ENCODE results near the gene DAO.
A peak's percentile ranks its signal among the peaks of the same experiment; 100 is the strongest.
"Not testable (repeated sequence)": the region's sequence is repeated elsewhere in the genome, so short reads cannot be mapped to it uniquely, and the experiment has no call there.

DAO gene

DNA sequence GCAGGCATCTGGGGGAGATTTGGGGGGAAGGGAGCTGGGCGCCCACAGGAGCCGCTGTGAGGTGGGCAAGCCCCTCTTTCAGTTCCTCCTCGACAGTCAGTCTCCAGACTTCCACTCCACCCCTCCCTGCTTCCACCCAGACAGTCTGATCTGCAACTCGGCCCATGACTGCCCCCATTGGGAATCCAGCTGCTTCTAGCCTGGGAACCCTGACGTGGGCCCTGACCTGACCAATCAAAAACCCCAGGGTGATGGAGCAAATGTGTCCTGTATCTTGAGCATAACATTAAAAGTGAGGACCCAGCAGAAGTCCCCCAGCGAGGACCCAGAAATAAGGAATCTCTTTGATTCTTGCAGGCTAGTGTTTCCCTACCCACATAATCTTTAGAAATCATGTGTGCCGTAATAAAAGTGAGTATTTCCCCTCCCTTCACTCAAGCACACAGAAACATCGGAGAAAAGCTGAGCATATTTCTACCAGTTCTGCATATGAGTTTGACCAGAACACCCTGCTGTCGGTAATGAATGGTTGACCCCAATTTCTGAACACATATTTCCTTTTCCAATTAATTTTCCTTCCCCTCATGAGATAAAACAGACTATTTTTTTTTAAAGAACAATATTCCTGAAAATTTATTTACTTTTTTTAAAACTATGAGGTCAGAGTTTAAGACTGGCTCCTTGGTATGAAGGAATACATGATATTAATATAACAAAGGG lies 28.9 kb upstream of the DAO start:
- no peak for DNase-seq

DNA sequence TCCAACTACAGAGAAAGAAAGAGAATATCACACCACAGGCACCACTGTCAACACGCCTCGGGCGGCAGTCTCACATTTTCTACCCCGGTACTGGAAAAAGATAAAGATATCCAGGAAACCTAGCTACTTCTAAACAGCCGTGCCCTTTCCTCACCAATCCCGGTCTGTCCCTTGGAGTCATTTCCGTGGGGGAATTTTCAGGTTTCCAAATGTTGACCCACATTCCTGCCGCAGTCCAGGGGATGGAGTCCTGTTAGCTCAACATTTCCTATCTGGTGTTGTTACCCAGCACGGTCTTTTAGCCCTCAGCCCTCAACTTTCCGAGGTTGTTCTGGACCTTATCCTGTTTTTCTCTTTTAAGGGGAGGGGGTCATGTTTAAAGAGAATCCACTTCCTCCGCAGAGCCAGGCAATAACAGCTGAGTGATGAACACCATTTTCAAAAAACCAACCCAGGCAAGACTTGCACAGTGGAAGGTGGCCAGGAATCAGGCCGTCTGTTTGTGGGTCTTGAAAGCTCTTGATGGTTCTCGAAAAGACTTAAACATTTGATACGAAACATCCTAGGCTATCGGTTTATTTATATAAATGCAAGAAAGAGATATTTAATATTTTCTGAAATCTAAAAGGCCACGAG lies 27.1 kb upstream of the DAO start:
- DNase-seq = no peak

DNA sequence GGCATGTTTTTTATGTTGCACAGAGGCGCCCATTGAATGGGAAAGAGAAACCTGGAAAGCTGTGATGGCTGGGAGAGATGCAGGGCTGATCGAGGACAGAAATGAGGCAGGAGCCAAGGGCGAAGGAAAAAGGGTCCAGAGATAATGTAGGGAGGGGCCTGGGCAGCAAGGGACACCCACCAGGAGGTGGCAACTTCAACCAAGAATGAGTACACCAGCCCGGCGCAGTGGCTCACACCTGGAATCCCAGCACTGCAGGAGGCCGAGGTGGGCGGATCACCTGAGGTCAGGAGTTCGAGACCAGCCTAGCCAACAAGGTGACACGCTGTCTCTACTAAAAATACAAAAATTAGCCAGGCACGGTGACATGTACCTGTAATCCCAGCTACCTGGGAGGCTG lies 26.5 kb upstream of the DAO start:
- no peak for DNase-seq

DNA sequence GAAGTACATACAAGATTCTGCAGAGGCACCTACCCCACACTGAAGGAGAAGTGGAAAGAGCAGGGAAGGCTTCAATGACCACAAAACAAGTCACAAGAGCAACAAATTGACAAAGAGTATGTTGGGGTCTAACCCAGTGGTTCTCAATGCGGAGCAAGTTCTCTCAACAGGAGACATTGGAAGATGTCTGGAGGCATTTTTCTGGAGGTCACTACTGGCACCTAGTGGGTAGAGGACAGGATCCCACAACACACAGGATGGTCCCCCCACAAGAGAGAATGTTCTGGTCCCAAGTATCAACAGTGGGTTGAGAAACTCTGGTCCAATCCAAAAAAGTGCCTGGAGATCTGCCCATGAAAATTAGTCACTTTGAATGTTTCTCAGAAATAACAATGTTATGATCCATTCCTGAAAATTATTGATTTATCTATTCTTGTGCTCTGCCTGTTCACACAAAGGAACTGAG lies 25.9 kb upstream of the DAO start:
- no peak for DNase-seq

DNA sequence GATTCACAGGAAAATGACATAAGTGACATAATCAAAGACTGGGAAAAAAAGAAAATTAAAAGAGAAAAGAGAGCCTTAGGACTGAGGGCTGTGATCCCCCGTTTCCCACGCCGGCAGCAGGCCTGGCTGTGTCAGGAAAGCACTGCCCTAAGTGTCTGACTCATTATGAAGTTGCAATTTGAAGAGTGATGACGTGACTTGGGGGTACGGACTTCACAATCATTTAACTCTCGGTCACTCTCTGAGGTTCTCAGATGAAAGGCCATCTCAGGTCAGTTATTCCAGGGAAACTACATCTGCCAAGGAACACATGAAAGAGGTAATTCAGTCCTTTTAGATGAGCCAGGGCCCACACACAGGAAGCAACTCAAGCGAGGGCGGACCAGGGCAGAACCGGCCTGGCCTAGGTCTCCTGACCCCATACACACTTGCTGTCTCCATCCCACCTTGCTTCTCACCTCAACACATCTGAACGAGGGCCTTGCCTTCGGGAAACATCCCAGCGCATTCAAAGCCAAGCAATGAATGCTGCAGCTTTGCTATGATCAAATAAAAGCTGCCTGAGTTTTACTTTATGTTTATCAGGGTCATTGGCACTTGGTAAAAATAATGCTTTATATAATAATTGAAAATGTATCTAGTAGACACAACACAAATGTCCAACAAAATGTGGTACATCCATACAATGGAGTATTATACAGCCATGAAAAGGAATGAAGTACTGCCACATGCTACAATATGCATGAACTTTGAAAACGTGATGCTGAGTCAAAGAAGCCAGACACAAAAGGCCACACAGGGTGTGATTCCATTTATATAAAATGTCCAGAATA lies 25.2 kb upstream of the DAO start:
- DNase-seq = no peak

DNA sequence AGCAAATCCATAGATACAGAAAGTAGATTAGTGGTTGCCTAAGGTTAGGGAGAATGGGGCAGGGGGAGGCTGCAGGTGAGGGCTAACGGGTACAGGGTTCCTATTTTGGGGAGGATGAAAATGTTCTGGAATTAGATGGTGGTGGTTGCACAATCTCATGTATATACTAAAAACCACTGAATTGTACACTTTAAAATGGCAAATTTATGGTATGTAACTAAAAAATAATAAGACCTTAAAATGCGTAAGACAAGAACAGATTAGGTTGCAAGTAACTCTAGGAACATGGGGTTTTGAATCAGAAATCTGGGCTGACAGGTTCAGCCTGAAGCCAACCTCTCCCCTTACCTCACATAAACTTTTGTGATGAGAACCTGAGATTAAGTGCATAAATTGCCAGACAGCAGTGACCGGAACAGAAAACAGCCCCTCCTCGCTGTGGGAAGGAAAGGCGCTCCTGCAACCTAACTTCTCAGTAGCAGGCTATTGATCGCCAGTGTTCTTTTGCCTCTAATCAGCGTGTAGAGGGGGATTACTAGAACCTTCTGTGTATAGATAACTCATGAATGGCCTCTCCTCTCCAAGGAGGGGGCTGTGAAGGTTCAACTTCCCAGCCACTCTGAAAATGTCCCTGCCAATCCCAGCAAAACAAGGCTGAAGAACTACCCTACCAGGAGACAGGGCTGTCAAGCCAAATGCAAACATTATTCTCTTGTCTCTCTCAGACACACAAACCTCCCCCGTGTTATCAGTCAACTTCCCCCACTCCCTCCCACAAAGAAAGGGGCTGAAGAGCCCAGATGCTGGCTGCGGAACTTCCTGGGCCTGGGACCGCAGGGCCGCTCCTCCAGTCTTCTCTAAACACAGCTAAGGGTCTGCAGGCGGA lies 24.4 kb upstream of the DAO start:
- no peak for DNase-seq

DNA sequence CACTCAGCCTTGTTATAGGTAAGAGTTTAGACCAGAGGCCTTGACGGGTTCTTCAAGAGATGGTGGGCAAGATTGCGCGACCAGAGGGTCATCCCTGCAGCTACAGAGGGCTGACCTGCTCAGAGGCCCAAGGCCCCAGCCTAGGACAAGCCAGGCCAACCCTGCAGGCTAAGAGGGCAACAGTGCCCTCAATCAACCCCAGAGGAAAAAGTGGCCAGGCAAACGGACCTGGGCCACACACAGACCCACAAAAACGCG lies 23.8 kb upstream of the DAO start:
- DNase-seq = no peak

DNA sequence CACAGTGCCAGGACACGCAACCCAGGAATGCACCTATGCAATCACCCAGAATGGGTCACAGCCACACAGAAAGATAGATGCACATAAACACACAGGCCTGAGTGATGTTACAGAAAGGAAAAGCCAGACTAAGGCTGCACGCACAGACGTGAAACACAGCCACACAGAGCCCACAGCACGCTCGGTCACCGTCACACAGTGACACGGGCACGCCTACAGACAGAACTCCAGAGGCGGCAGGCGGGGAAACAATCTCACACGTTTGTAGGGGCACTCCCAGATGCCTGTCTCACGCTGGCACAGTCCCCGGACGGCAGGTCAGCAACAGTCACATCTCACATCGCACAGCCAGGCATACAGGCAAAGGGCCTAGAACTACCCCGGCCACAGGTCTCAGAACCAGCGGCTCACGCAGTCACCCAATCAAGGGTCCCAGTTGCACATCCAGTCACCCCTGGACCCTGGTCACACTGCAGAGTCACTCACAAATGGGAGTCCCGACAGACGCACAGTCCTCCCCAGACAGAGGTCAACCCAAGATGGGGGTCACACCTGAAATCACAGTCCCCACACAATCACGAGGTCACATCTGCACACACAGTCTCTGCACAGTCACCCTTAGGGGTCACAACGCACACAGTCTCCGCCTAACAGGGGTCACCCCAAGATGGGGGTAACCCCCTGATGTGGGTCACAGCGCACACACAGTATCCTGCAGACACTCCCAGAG lies 23.3 kb upstream of the DAO start:
- DNase-seq = peak; percentile 72

DNA sequence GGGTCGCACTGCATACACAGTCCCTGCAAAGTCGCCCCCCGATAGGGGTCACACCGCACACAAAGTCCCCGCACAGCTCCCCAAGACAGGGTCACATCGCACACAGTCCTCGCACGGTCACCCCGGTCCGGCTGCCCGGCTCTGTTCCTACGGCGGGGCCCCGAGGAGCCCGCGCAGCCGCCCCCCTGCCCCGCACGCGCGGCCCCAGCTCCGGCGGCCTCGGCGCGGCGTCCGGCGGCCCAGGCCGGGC lies 22.8 kb upstream of the DAO start:
- no peak for DNase-seq

DNA sequence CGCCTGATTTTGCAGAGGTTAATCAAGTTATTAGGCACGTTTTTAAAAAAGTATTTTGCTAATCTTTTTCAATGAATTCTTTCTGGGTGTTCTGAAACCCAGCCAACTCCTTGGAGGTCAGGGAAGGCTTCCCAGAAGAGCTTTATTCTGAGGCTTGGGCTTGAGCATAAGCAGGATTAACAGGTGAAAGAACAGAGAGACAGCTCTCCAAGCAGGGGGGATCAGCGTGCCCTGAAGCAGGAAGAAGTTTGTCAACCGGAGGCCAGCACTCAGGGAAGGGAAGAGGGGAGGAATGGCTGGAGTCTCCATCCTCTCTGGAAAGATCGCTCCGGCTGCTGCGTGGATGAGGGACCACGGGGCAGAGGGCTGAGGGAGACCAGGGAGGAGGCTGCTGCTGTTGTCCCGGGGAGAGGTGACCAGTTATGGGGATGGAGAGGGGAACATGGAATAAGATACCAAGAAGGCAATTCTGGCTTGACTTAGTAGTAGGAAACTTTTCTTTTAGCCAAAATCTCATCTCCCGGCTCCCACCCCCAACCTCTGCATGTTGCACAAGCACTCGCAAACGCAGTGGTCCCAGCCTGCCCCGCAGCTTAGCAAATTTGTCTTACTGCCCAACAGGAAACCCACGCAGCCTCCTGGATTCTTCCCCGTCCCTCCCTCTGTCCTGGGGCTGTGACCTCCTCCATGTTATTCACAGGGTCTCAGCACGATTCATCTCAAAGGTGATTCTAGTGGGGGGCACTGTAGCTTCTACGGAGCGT lies 21.4 kb upstream of the DAO start:
- DNase-seq = no peak

DNA sequence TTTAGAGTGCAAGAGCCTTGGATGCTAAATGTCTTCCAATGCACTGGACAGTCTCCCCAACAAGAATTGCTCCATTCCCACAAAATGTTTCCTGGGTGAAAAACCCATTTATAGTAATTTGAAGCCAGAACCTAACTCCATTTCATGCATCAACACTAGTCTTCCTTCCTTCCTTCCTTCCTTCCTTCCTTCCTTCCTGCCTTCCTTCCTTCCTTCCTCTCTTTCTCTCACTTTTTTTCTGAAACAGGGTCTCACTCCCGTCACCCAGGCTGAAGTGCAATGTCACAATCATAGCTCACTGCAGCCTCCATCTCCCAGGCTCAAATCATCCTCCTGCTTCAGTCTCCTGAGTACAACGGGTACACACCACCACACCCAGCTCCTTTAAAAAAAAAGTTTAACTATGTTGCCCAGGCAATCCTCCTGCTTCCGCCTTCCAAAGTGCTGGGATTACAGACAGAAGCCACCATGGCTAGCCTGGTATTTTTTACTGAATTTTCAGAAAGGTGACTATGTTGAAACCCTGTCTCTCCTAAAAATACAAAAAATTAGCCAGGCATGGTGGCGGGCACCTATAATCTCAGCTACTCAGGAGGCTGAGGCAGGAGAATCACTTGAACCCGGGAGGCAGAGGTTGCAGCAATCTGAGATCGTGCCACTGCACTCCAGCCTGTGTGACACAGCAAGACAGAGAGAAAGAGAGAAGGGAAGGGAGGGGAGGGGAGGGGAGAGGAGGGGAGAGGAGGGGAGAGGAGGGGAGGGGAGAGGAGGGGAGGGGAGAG lies 20.6 kb upstream of the DAO start:
- DNase-seq = not testable (repeated sequence)

DNA sequence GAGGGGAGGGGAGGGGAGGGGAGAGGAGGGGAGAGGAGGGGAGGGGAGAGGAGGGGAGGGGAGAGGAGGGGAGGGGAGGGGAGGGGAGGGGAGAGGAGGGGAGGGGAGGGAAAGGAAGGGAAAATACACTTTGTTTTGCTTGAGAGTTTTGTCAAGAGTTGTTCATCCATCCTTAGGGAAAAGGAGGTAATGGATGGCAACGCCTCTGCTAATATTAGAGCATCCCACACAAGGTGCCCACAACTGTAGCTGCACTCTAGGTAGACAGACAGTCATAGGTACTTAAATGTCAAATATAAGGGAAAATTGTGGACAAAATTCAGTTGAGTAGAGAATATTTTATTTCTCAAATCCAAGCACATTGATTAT lies 20.0 kb upstream of the DAO start:
- no peak for DNase-seq

DNA sequence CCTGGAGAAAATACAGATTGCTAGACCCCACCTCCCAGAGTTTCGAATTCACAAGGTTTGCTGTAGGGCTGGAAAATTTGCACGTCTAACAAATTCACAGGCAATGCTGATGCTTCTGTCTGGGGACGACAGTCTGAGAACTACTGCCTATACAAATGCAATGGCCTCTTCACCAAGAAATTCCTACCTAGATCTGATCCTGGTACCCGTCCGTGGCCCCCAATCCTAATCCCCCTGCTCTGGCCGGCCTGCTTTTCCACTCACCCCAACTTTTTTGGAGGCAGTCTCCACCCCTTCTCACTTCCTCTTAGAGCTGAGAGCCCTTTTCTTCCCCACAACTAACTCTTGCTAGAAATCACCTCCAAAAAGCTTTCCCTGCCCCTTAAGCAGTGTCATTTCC lies 19.4 kb upstream of the DAO start:
- no peak for DNase-seq

DNA sequence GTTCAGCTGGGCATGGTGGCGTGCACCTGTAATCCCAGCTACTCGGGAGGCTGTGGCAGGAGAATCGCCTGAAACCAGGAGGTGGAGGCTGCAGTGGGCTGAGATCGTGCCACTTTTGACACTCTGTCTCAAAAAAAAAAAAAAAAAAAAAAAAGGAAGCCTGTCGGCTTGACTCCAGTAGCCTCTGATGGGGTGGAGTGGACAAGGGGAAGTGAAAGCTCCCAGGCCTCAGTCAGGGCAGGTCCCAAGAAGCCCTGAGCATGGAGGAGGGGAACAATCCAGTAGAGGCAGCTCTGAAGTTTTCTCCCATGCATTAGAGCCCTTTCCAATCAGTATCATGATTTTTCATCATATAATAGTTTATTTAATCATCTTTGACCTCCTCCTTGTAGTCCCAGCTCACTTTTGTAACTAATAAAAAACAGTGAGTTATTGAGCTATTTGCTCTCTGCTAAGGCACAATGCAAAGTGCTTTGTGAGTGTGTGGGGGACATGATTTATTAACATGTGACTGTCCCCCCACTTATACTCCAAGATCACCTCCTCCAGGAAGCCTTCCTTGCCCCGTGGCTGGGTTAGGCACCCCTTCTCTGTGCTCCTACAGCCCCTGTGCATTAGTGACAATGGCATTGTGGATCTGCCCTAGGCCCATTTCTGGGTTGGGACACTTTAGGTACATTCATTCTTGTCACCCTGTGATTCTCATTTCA lies 17.9 kb upstream of the DAO start:
- DNase-seq = no peak

DNA sequence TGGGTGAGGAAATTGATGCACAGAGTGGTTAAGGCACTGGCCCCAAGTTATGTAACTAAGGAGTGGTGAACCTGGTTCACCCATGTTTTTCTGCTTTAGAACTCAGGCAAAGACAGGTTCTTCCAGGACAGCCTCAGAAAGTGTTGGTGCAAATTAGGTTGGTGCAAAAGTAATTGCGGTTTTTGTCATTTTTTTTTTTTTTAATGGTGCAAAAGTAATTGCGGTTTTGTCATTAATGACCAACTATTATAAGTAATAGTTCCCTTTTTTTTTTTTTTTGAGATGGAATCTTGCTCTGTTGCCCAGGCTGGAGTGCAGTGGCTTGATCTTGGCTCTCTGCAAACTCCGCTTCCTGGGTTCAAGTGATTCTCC lies 17.3 kb upstream of the DAO start:
- no peak for DNase-seq

DNA sequence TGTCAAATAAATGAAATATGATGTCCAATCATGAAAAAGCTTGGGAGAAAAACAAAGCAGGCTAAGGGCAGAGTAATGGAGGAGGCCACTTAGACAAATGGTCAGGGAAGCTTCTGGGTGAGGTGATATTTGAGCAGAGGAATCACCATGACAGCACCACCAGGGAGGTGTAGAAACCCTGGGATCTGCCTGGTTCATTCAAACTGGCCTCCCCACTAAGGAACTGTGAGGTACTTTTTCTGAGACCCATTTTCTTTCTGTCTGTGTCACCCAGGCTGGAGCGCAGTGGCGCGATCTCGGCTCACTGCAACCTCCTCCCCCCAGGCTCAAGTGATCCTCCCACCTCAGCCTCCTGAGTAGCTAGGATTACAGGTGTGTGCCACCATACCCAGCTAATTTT lies 14.7 kb upstream of the DAO start:
- no peak for DNase-seq

DNA sequence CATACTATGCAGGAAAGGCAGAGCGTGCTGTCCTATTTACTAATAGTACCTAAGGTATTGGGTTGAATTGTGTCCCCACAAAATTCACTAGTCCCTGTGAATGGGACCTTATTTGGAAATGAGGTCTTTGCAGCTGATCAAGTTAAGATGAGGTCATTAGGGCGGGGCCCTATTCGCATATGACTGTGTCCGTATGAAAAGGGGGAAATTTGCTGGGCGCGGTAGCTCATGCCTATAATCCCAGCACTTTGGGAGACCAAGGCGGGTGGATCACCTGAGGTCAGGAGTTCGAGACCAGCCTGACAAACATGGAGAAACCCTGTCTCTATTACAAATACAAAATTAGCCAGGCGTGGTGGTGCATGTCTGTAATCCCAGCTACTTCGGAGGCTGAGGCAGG lies 13.8 kb upstream of the DAO start:
- DNase-seq = not testable (repeated sequence)

DNA sequence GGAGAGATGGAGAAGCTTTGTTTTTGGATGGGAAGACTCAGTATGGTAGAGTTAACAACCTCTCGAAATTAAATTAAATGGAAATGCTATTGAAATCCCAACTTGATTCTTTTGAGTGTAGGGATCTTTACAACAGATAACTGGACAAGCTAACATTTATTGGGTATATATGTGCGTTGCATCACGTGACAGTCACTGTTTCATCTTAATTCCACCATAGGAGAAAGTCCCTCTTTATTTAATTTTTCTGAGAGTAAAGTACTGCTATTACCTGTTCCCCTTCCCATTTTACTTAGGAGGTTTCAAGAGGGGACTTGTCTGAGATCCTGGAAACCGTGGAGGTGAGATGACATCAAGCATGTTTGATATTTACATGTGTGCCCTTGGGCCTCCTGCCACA lies 11.1 kb upstream of the DAO start:
- no peak for DNase-seq

DNA sequence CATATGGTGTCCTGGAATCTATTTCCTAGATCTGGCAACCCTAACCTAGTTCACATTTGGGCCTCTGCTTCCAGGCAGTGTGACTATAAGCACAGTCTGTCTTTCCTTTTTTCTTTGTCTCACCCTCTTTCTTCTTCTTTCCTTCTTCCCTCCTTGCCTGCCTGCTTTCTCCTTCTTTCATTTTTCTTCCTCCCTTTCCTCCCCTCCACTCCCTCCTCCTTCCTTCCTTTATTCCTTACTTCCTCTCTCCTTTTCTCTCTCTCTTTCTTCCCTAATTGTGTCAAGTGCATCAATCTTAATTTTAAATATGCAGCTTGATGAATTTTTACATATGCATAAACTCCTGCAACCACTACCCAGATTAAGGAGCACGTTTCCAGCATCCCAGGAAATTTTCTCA lies 4.6 kb upstream of the DAO start:
- DNase-seq = no peak

DNA sequence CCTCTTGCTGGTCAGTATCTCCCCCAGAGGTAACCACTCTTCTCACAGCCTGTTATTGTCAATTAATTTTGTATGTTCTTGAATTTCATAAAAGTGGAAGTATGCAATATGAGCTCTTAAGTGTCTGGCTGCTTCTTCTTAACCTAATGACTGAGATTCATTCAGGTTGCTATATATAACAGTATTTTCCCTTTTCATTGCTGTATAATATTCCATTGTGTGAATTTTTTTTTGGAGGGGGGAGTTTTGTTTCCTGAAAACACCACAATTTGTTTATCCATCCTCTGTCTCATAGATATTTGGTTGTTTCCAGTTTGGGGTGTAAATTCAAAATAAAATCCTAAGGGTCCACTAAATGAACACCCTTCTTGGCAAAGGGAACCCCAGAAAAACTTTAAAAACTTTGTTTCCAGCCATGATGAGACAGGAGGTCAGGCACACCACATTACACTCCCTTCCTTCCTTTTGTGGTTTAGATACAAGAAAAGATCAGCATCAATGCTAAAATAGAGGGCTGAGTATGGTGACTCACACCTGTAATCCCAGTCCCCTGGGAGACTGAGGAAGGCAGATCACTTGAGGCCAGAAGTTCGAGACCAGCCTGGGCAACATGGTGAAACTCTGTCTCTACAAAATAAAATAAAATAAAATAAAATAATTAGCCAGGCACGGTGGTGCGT lies 4.1 kb upstream of the DAO start:
- no peak for DNase-seq
